GM12892 (cell line): ENCODE measurements around the gene COG5.

Source experiments
- POLR2A ChIP-seq: IDR thresholded peaks from 2 replicates; pipeline ENCODE4 v1.6.1; 2011; ENCODE audit warnings: low read depth, low read length, control low read depth
- POLR2AphosphoS5 ChIP-seq: IDR thresholded peaks from 2 replicates; pipeline ENCODE4 v1.6.1; 2011; ENCODE audit warnings: low read depth, low read length, control low read depth
- TAF1 ChIP-seq: IDR thresholded peaks from 2 replicates; pipeline ENCODE4 v1.6.1; 2011; ENCODE audit warnings: low read depth, mild to moderate bottlenecking, control low read depth, low read length, borderline replicate concordance

- TF ChIP-seq POLR2A (no peak), POLR2AphosphoS5 (no peak), TAF1 (no peak)
Measured at GRCh38 chr7:107573537-107573936, 9.8 kb upstream of the COG5 start.
